Lower lobe of right lung (tissue), 2 donors: ENCODE results near the gene EYA4. TPM values are rescaled to one million over a fixed set of nuclear protein-coding genes. Genes with fewer than 3 reads are reported as not detected.

Source experiments
- ATAC-seq, 2 donors: fragments of 200-7000 bp; cut with Tn5 transposase; one replicate each; pipeline ENCODE4 v1.9.1; 2020 to 2022; ENCODE audit warnings: mild to moderate bottlenecking in 2 of 2, moderate library complexity in 2 of 2
- DNase-seq: peaks from one replicate; pipeline ENCODE4 v3.0.0-alpha.2; 2020
- H3K27ac ChIP-seq: fragments of 200-600 bp; one replicate; pipeline ENCODE4 v1.8.0; 2022
- H3K27me3 ChIP-seq: fragments of 200-600 bp; one replicate; pipeline ENCODE4 v1.8.0; 2022; ENCODE audit warnings: low read depth
- H3K36me3 ChIP-seq: fragments of 200-600 bp; one replicate; pipeline ENCODE4 v1.8.0; 2022; ENCODE audit warnings: mild to moderate bottlenecking
- H3K4me1 ChIP-seq: fragments of 200-600 bp; one replicate; pipeline ENCODE4 v1.8.0; 2022
- H3K4me3 ChIP-seq: fragments of 200-600 bp; one replicate; pipeline ENCODE4 v1.8.0; 2022; ENCODE audit warnings: mild to moderate bottlenecking
- H3K9me3 ChIP-seq: fragments of 200-600 bp; one replicate; pipeline ENCODE4 v1.8.0; 2022
- CTCF ChIP-seq: fragments of 200-600 bp; IDR thresholded peaks from one replicate; pipeline ENCODE4 v1.8.0; 2022; ENCODE audit warnings: antibody characterized with exemption, mild to moderate bottlenecking
- intact Hi-C: fragments of 100-400 bp; cut with DNase I; formaldehyde crosslinking; loops from one replicate; pipeline ENCODE4 v1.11.0; 2022
- total RNA-seq: library from RNA; stranded (reverse); fragmentation: NEBNext Ultra II Directional; extraction: Animal tissue kit (Norgen Biotek cat#: 25700); gene quantifications from one replicate; pipeline ENCODE4 v1.2.1, GENCODE V29; 2021
- donor health status: DM: no; HTN: yes; CAD: no; lungs with severe emphysema.

EYA4 gene
- total RNA-seq, 1 donor from 2014 or later = 2.6 TPM

GRCh38 chr6:133218852-133219251 lies 22.3 kb upstream of the EYA4 start:
- Histone ChIP-seq H3K4me1 (no peaks in the 10 kb centered on the region), H3K4me3 (no peak overlapping the region), H3K9me3 (no peaks in the 10 kb centered on the region), H3K27ac (no peak overlapping the region), H3K27me3 (no peaks in the 10 kb centered on the region), H3K36me3 (no peaks in the 10 kb centered on the region)
- no peak for TF ChIP-seq CTCF
- intact Hi-C loops = no loop called here
- ATAC-seq (no peak), DNase-seq (no peak)

- no peak for TF ChIP-seq CTCF
- no peak for DNase-seq
- no peak overlapping the region for H3K27ac ChIP-seq
- intact Hi-C loops = no loop called here
- H3K4me3 ChIP-seq = no peak overlapping the region
- no peak for ATAC-seq
- H3K27me3 ChIP-seq = no peaks in the 10 kb centered on the region
- no peaks in the 10 kb centered on the region for H3K4me1 ChIP-seq
- H3K36me3 ChIP-seq = no peaks in the 10 kb centered on the region
- H3K9me3 ChIP-seq = no peaks in the 10 kb centered on the region
Measured at GRCh38 chr6:133223452-133224029, 17.6 kb upstream of the EYA4 start.

GRCh38 chr6:133225560-133225959 lies 15.6 kb upstream of the EYA4 start:
- no peak for TF ChIP-seq CTCF
- intact Hi-C loops = no loop called here

GRCh38 chr6:133227344-133227743 lies 13.8 kb upstream of the EYA4 start:
- intact Hi-C loops = no loop called here
- no peak overlapping the region for H3K27ac ChIP-seq
- no peaks in the 10 kb centered on the region for H3K9me3 ChIP-seq
- no peak overlapping the region for H3K4me3 ChIP-seq
- DNase-seq (no peak), ATAC-seq (no peak)
- H3K4me1 ChIP-seq = no peaks in the 10 kb centered on the region
- H3K27me3 ChIP-seq = no peaks in the 10 kb centered on the region
- no peaks in the 10 kb centered on the region for H3K36me3 ChIP-seq
- no peak for TF ChIP-seq CTCF

More at GRCh38 chr6:133225560-133225959, 15.6 kb upstream of the EYA4 start:
- Histone ChIP-seq H3K27me3 (no peaks in the 10 kb centered on the region), H3K4me3 (no peak overlapping the region), H3K27ac (no peak overlapping the region), H3K4me1 (no peaks in the 10 kb centered on the region), H3K36me3 (no peaks in the 10 kb centered on the region), H3K9me3 (no peaks in the 10 kb centered on the region)
- no peak for ATAC-seq
- no peak for DNase-seq

GRCh38 chr6:133230052-133230451 lies 11.1 kb upstream of the EYA4 start:
- Histone ChIP-seq H3K9me3 (no peaks in the 10 kb centered on the region), H3K27me3 (no peaks in the 10 kb centered on the region), H3K4me1 (no peaks in the 10 kb centered on the region), H3K4me3 (no peak overlapping the region), H3K36me3 (no peaks in the 10 kb centered on the region), H3K27ac (no peak overlapping the region)
- ATAC-seq = no peak
- intact Hi-C loops = no loop called here
- no peak for DNase-seq
- no peak for TF ChIP-seq CTCF

GRCh38 chr6:133235221-133235620 lies 5.9 kb upstream of the EYA4 start:
- intact Hi-C loops = no loop called here
- H3K4me3 ChIP-seq = no peak overlapping the region
- ATAC-seq = no peak
- TF ChIP-seq CTCF = no peak
- H3K9me3 ChIP-seq = no peaks in the 10 kb centered on the region
- H3K4me1 ChIP-seq = peaks cover under 1% of the 10 kb centered on the region
- H3K27ac ChIP-seq = no peak overlapping the region
- no peaks in the 10 kb centered on the region for H3K36me3 ChIP-seq
- H3K27me3 ChIP-seq = peaks cover 13% of the 10 kb centered on the region
- DNase-seq = no peak
